Fibroblast of skin of right quadriceps (primary cell): ENCODE data around the gene SHISA6.

Experiments
- DNase-seq: peaks from one replicate; pipeline ENCODE4 v3.0.0-alpha.2; 2013

The SHISA6 gene

DNA sequence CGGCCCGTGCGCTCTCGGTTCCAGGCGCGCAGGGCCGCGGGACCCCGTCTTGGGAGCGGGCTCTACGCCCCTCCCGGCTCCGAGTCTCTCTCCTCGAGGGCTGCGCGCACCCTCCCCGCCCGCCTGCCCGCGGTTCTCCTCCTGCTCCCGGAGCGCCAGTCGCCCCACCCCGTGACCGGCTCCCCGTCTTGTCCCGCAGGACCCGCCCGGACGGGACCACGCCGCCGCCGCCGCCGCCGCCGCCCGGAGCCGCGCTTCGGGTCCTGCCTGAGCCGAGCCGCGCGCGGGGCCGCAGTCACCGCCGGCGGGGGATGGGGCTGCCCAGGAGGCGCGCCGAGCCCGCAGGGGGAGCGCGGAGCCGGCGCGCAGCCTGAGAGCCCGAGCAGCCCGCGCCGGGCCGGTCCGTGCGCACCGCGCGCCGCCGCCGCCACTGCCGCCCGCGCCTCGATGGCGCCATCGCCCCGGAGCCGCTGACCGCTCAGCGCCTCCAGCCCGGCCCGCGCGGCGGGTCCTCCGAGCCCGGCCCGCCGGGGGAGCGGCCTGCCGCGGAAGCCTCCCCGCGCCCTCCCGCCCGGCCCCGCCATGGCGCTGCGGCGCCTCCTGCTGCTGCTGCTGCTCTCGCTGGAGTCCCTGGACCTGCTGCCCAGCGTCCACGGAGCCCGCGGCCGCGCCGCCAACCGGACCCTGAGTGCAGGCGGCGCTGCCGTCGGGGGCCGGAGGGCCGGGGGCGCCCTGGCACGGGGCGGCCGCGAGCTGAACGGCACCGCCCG is at the start of gene SHISA6:
SHISA6 (plus strand) TSS at position 373 of the 770 bp plus-strand sequence.
- no peak for DNase-seq

GRCh38 chr17:11195801-11196200 is 45.2 kb upstream of the SHISA6 start:
- DNase-seq: no peak

DNA sequence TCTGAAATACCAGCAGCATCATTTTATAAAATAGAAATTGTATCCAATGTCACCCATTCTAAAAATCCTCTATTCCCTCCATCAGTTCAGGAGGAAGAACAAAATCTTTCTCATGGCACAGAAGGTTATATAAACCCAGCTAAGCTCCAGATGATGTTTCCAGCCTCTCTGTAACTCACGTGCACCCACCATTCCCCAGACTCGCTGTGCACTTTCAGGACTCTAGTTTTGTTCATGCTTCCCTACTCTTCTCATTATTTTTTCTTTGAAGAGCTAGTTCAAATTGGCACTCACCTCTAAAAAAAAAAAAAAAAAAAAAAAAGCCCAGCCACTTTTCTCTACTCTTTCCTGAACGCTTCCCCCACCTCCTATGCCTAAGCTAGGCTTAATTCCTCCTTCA is 36.0 kb upstream of the SHISA6 start:
- no peak for DNase-seq

DNA sequence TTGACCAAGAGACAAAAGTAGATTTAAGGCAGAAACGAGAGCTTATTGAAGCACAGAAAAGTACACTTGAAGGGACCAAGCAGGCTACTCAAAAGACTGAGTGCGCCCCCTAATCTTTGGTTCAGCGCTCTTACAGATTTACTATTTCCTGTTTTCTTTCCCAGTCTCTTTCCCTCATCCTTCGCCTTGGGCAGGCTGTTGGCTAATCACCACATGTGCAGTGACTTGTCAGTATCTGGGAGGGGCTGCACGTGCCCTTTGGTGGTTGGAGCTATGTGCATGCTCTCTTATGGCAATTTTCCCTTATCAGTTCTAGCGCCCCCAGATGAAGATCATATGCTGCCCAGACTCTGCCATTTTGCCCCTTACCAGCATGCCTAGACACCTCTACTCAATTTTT is 35.4 kb upstream of the SHISA6 start:
- DNase-seq: no peak

DNA sequence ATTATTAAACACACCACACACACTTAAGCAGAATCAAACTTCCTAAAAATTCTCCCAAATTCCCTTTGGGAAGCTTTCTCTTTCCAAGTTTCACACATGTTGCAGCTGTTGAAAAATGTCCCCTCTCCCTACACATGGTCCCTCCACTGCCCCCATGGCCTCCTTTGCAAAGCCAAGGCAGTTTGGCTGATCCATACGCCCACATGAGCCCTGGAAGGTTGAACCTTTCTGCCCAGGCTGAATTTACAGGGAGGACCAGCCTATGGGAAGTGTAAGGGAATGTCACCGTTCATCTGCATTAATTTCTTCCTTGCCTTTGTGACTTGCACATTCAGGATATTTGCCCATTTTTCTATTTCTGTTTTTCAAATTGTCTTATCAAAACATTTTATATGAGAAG is 31.1 kb upstream of the SHISA6 start:
- DNase-seq: no peak

DNA sequence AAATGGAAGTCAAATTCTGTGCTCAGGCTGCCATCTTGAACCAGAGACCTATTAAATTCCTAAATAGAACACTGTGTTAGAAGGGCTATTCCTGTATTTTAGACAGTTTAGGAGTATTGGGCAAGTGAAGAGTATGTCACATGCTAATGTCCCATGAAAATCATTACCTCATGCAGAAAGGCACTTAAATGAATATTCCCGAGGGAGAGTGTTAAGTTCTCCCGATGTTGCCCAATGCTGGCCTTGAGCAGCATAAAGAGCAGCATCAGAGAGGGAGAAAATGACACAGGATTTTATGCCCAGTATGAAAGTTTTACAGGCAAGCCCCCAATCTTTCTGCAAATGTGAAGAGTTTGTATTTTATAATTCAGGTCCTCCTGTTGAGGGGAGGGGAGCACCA is 28.2 kb upstream of the SHISA6 start:
- DNase-seq: no peak

DNA sequence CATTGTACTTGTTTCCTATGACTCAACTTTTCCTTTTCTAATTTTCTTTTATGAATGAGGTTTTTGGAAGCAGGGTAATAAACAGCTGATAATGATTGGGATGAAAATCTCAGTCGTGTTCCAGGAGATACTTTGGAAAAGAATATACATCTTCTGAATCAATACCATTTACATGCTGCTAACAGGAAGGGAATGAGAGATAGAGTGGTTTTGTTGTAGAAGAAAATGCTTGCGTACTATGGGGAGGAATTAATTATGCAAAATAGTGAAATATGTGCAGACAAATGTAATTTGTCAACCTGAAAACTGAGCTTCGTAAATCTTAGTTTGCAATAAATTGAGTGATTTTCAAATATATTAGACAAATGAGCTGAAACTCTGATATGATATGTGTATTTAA is 24.0 kb upstream of the SHISA6 start:
- DNase-seq: no peak

- no peak for DNase-seq
These were observed 19.8 kb upstream of the SHISA6 start for GRCh38 chr17:11221196-11221595.

DNA sequence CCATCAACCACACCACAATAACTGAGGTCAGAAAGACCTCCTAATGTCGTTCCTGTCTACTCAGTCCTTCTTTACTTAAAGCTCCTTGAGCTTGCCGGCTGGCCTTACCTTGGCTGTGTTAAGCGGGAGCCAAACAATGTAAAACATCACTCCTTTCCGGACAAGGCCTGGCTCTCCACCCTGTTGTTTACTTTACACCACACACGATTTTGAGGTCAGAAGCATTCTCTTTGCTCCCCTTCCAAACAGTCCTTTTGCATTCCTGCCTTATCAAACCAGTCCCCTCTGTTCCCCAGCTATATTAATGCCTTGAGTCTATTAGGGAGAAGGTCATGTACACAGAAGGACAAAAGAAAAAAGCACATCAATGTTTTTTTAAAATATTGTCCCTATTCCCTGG is 19.3 kb upstream of the SHISA6 start:
- no peak for DNase-seq

DNA sequence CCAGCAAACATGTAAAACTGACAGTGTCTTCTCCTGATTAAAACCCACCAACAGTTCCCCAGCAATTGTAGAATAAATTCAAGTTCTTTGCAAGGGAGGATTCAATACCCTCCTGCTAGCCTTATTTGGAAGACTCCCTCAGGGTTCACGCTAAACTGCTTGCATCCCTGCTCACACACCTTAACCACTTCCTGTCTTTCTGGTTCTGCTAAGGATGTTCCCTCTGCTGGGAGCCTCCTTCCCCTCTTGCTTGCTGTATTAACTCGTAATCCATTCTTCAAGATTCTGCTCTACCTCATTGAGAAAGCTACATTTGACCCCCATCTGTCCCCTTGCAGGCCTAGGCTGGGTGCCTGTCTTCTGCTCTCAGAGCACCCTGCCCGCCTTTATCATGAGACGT is 2.3 kb upstream of the SHISA6 start:
- no peak for DNase-seq

- no peak for DNase-seq
These were observed 1.5 kb upstream of the SHISA6 start for GRCh38 chr17:11239379-11239970.

DNA sequence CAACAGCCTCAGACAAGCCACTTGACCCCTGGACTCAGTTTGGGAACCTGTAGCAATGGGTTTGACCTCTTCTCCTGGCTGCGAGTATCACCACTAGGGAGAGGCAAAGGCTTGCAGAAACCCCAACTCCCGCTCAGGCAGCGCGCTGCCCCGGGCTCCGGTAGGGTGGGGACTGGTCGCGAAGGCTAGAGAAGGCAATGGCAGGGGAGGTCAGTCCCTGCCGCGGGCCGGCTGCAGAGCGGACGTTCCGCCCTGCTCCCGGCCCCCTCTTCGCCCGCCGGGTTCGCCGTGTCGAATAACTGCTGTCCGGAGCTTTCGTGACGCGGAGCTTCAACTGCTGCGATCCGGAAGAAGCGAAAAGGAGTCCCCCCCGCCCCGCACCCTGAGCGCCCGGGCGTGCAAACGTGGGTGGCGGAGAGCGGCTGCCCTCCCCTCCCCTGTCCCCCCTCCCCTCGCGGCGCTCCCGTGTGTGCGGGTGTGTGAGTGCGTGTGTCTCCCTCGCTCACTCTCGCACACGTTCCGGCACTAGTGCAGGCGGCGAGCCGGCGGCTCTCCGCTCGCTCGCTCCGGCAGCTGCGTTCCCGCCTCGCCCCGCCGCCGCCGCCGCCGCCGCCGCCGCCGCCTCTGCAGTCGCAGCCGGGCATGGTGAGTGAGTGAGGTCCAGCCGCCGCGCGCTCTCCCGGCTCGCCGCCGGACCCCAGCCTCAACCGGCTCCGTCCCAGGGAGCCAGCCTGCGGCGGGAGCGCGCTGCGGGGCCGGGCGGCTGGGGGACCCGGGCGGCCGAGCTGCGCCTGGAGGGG is 772 bp upstream of the SHISA6 start:
- no peak for DNase-seq

GRCh38 chr17:11241611-11242226 is 706 bp downstream of the SHISA6 start:
- no peak for DNase-seq

GRCh38 chr17:11242411-11242810 is 1.4 kb downstream of the SHISA6 start:
- DNase-seq: no peak

- DNase-seq: no peak
These were observed 3.8 kb downstream of the SHISA6 start for GRCh38 chr17:11244776-11245175.

DNA sequence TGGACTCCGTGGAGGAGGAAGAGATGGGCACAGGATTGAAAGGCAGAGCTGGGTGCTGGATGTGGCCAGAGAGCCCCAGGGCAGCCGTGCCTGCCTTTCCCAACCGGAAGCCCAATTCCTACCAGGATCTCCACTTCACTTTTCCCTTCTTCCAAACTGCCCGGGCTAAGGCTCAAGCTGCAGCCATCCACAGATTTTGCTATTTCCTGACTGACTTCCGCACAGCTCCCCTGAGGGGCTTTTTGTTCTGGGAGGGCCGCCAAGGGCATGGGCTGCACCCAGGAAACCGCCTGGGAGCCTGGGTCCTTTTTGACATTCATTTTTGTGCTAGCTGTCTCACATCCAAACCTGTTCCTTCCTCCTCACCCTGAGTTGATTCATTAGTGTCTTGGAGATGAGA is 4.2 kb downstream of the SHISA6 start:
- DNase-seq: no peak

DNA sequence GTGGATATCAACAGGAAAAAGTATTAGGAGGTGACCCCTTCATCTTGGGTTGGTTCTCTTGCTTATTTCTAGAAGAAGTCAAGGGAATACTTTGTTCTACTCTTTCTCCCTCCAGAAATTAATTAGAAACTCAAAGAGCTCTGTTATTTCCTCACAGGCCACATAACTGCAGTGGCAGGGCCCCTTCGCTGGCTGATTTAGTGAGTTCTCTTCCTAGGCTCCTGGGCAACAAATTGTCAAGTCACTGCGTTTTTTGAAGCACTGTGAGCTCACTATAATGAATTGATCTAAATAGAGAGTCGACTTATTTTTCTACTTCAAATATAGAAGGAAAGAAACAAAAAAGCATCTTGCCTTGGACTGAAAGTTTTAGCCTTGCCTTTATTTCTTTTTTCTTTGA is 4.8 kb downstream of the SHISA6 start:
- no peak for DNase-seq

DNA sequence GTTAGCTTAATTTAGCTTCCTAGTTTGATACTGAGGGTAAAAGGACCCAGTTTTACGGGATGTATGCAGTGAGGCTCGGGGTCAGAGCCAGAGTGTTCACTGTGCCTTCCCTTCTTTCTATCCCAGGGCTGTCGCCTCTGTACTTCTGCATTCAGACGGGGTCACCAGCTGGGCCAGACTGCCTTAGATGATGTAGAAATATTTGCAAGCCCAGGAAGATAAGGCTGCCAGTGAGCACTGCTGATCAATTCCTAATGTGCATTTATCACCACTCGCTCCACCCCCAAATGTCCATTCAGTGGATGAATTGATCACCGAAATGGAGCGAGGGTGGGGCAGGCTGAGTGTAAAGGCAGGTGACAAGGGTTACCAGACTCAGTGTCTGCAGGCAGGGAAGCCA is 9.1 kb downstream of the SHISA6 start:
- no peak for DNase-seq

- no peak for DNase-seq
These were observed 10.6 kb downstream of the SHISA6 start for GRCh38 chr17:11251561-11252107.

GRCh38 chr17:11252146-11252545 is 11.1 kb downstream of the SHISA6 start:
- no peak for DNase-seq

GRCh38 chr17:11256877-11257276 is 15.9 kb downstream of the SHISA6 start:
- DNase-seq: no peak

DNA sequence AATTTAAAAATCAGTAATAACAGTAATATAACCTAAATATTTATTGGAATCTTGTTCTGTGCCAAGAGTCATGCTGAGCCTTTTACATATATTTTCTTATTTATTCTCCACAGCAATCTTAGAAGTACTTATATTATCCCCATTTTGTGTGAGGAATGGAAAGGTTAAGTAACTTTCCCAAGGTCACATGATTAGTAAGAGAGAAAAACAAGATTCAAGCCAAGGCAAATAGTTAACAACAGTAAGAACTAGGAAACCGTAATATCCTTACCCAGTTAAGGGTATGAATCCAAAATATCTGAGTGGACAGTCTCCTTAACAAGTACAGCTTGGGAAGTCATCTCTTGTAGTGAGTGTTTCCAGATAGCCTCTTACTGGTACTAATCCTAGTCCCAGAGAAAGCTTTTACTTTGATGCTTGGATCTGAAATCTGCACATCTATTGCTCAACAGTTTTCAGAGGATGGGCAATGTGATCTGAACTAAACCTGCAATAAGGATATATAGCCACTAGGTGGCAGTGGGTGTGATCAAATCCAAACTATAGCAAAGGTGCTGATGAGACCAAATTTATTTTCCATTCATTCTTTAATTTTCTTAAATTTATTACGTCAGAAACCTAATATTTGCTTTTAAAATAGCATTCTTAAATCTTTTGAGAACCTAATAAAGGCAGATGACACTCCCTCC is 23.3 kb downstream of the SHISA6 start:
- no peak for DNase-seq
